OCI-LY7 (cell line): ENCODE measurements around the gene SLC17A9. TPM values are rescaled to one million over a fixed set of nuclear protein-coding genes. Genes with fewer than 3 reads are reported as not detected.
A peak's percentile ranks its signal among the peaks of the same experiment; 100 is the strongest.

ENCODE experiments used
- BruUV-seq: library from RNA; stranded (reverse); fragments of 400-500 nt; replicated peaks from 2 replicates; lab custom pipeline; 2021; lab: Mats Ljungman, UMichigan
- CTCF ChIA-PET: fragments of 300-600 bp; sonication (Branson Sonifier 250); formaldehyde crosslinking; loops from one replicate; lab custom pipeline; 2022; ENCODE audit warnings: antibody characterized with exemption; ENCODE audit not compliant: unreplicated experiment; lab: Charles Lee
- POLR2A ChIA-PET: fragments of 300-600 bp; sonication (Branson Sonifier 250); formaldehyde crosslinking; loops from one replicate; lab custom pipeline; 2022; ENCODE audit warnings: antibody characterized with exemption; lab: Charles Lee
- DNase-seq: peaks from one replicate; pipeline ENCODE4 v3.0.0-alpha.2; 2015; ENCODE audit warnings: low spot score
- H2AFZ ChIP-seq: fragments of 200-600 bp; sonication (generic), shearing (Covaris generic); 2 replicates; pipeline ENCODE4 v1.6.1; 2014; ENCODE audit warnings: mild to moderate bottlenecking, antibody characterized with exemption, low read length, moderate library complexity
- H3K27ac ChIP-seq: fragments of 200-600 bp; sonication (generic); 2 replicates; pipeline ENCODE4 v1.5.1; 2014; ENCODE audit warnings: mixed run types, low read depth, mild to moderate bottlenecking, moderate library complexity, low read length, inconsistent platforms; ENCODE audit not compliant: poor library complexity, severe bottlenecking
- H3K36me3 ChIP-seq: fragments of 200-600 bp; sonication (generic); 2 replicates; pipeline ENCODE4 v1.6.1; 2014; ENCODE audit warnings: mild to moderate bottlenecking, antibody characterized with exemption, low read length, moderate library complexity, mixed read lengths; ENCODE audit not compliant: insufficient read depth
- H3K4me1 ChIP-seq: fragments of 200-600 bp; sonication (generic); 2 replicates; pipeline ENCODE4 v1.5.1; 2014; ENCODE audit warnings: mild to moderate bottlenecking, low read length; ENCODE audit not compliant: insufficient read depth, poor library complexity, severe bottlenecking
- H3K4me2 ChIP-seq: fragments of 200-600 bp; sonication (generic); 2 replicates; pipeline ENCODE4 v1.6.1; 2014; ENCODE audit warnings: mild to moderate bottlenecking, low read length
- H3K4me3 ChIP-seq: fragments of 200-600 bp; sonication (generic); 2 replicates; pipeline ENCODE4 v1.5.1; 2014; ENCODE audit warnings: mild to moderate bottlenecking, low read depth, low read length; ENCODE audit not compliant: poor library complexity, severe bottlenecking
- H3K79me2 ChIP-seq: fragments of 200-600 bp; sonication (generic); 2 replicates; pipeline ENCODE4 v1.6.1; 2016; ENCODE audit warnings: low read depth, mild to moderate bottlenecking, low read length, moderate library complexity, mixed read lengths; ENCODE audit not compliant: insufficient read depth
- H3K9me2 ChIP-seq: fragments of 200-600 bp; sonication (generic); 2 replicates; pipeline ENCODE4 v1.6.1; 2016; ENCODE audit warnings: mild to moderate bottlenecking, low read length, mixed read lengths; ENCODE audit not compliant: insufficient read depth
- H3K9me3 ChIP-seq: fragments of 200-600 bp; sonication (generic); 2 replicates; pipeline ENCODE4 v1.6.1; 2014; ENCODE audit warnings: mild to moderate bottlenecking, mixed run types, low read length, mixed read lengths
- H4K20me1 ChIP-seq: fragments of 200-600 bp; sonication (generic); 2 replicates; pipeline ENCODE4 v1.6.1; 2014; ENCODE audit warnings: mild to moderate bottlenecking, antibody characterized with exemption, low read length, moderate library complexity, mixed read lengths; ENCODE audit not compliant: insufficient read depth
- CTCF ChIP-seq: fragments of 200-600 bp; sonication (generic); conservative IDR thresholded peaks from 2 replicates; pipeline ENCODE4 v1.5.1; 2014; ENCODE audit warnings: mild to moderate bottlenecking, antibody characterized with exemption, low read length, moderate library complexity, mixed read lengths
- EZH2phosphoT487 ChIP-seq: fragments of 200-600 bp; sonication (generic); IDR thresholded peaks from 2 replicates; pipeline ENCODE4 v1.6.1; 2018; ENCODE audit warnings: low read depth, borderline replicate concordance, mild to moderate bottlenecking, mixed run types, antibody characterized with exemption, low read length, moderate library complexity, mixed read lengths
- intact Hi-C: fragments of 100-400 bp; cut with micrococcal nuclease; formaldehyde crosslinking; loops from one replicate; pipeline ENCODE4 v1.10.0; 2022; ENCODE audit not compliant: unreplicated experiment
- total RNA-seq, 2 experiments: library from RNA; depleted of rRNA in 1 of 2; stranded (reverse); fragments of >200 nt in 1 of 2; shearing (Covaris generic) in 1 of 2; gene quantifications; 2 replicates each; pipeline ENCODE4 v1.2.3, GENCODE V29; 2014 to 2022

The SLC17A9 gene
- total RNA-seq, 2 experiments from 2014 or later: 2.0 to 8.1 TPM

DNA sequence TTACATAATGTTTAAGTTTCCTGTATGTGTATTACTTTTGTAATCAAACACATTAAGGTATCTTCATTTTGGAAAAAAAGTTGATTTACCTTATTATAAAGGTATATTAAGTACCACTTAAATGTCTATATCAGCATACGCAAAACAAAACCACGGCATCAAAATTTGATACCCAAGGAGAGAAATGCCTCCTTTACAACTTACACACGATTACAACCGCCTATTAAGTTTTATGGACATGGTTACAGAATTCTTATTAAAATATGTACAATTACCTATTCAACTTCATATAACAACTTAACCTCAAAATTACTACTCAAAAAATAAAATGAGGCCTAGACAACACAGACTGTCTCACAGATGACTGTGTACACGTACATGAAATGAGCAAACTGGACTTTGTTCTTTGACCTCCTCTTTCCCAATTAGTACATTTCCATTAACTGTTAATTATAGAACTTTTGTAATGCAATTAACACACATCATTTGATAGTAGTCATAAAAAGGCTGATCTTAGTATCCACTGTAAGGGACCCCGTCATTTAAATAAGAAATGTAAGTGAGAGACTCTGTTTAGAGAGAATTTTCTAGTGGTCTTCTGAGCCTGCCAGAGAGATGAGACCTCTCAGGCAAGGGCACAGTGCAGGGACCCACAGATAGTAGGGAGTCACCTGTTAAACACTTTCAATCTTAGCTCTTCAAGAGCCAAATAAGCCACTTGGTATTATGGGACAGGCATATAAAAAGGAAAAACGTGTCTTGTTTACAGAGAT, 28.7 kb upstream of the SLC17A9 start:
- TSS peak; percentile 46 for BruUV-seq
- ChIA-PET CTCF (no interaction called here), POLR2A (no interaction called here)
- Histone ChIP-seq H3K9me2 (no peaks in the 10 kb centered on the region), H2AFZ (no peak overlapping the region), H3K9me3 (no peaks in the 10 kb centered on the region), H3K4me2 (peak overlapping the region; percentile 98), H4K20me1 (peaks cover 47% of the 10 kb centered on the region), H3K4me3 (peak overlapping the region; percentile 92), H3K79me2 (peaks cover 94% of the 10 kb centered on the region), H3K36me3 (peaks cover 15% of the 10 kb centered on the region; the same call in 1 of the 2 replicates), H3K4me1 (peaks cover 86% of the 10 kb centered on the region), H3K27ac (no peak overlapping the region)
- DNase-seq: no peak
- intact Hi-C loops: no loop called here
- TF ChIP-seq CTCF (no peak), EZH2phosphoT487 (no peak)

DNA sequence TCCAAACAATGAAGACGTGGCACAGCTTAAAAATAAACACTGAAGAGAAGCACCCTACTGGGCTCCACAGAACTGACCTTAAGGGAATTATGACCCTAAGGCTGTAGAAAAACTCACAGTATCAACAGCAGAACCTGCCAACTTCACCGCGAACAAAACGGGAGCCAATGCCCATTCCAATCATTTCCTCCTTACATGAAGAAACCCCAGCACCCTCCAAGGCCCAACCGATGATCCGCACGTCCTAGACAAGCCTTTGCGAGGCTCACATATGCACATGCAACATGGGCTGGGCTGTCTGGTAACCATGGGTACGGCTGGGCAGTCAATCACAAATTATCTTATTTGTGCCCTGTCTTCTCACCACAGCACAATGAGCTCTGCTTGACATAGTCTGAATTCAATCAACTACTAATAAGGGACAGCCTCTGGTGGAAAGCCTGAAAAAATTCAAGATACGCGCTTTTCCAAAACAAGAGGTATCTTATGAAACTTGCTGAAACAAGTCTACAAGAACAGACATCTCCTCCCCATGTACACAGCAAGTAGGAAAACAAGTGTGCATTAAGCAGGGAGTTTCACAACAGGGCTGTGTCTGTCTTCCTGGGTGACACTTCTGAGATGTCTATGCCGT, 27.9 kb upstream of the SLC17A9 start:
- Histone ChIP-seq H3K9me3 (no peaks in the 10 kb centered on the region), H3K4me3 (peak overlapping the region; percentile 92), H3K4me1 (peaks cover 83% of the 10 kb centered on the region), H3K79me2 (peaks cover 92% of the 10 kb centered on the region), H3K4me2 (peak overlapping the region; percentile 98), H3K9me2 (no peaks in the 10 kb centered on the region), H3K36me3 (peaks cover 15% of the 10 kb centered on the region; the same call in 1 of the 2 replicates), H3K27ac (peak overlapping the region; percentile 89), H4K20me1 (peaks cover 42% of the 10 kb centered on the region), H2AFZ (no peak overlapping the region)
- ChIA-PET CTCF (no interaction called here), POLR2A (interaction anchor here (1.4 kb wide), 1 partner anchor 12 kb away, joined by 3 read pairs; no protein-coding TSS in a partner anchor)
- intact Hi-C loops: no loop called here
- no peak for DNase-seq
- no TSS peak for BruUV-seq
- TF ChIP-seq CTCF: no peak

DNA sequence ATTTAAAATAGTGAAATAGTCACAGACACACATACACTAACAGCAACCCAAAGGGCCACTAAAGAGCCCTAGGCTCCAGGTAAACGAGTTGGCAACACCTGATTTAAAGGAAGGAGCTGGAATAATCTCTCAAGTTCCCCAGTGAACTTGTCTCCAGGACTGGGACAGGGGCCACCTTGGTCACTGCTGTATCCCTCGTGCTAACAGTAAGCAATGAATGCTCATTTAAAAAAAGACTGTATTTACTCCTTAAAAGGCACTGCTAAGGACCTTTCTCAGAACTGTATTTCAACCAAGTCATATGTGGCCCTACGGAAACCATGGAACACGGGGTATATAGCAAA, 27.5 kb upstream of the SLC17A9 start:
- peaks cover 15% of the 10 kb centered on the region; the same call in 1 of the 2 replicates for H3K36me3 ChIP-seq
- peak overlapping the region; percentile 92 for H3K4me3 ChIP-seq
- no peaks in the 10 kb centered on the region for H3K9me3 ChIP-seq
- H3K9me2 ChIP-seq: no peaks in the 10 kb centered on the region
- peak overlapping the region; percentile 98 for H3K4me2 ChIP-seq
- H4K20me1 ChIP-seq: peaks cover 39% of the 10 kb centered on the region
- CTCF ChIA-PET: no interaction called here
- no TSS peak for BruUV-seq
- no peak overlapping the region for H2AFZ ChIP-seq
- POLR2A ChIA-PET: interaction anchor here (1.4 kb wide), 1 partner anchor 12 kb away, joined by 3 read pairs; no protein-coding TSS in a partner anchor
- TF ChIP-seq CTCF: no peak
- TF ChIP-seq EZH2phosphoT487: no peak
- no peak for DNase-seq
- intact Hi-C loops: no loop called here
- H3K4me1 ChIP-seq: peaks cover 83% of the 10 kb centered on the region
- H3K79me2 ChIP-seq: peaks cover 92% of the 10 kb centered on the region
- peak overlapping the region; percentile 89 for H3K27ac ChIP-seq
